Vagina (tissue), 2 donors: ENCODE measurements around the gene TNFRSF1B.

Source experiments
- CTCF ChIP-seq, 3 experiments: fragments of 450-650 bp in 2 of 3; fragments of 200-600 bp in 1 of 3; sonication (generic) in 1 of 3; IDR thresholded peaks; one replicate each; pipeline ENCODE4 v1.5.1; 2017 to 2019; ENCODE audit warnings: antibody characterized with exemption in 3 of 3, mild to moderate bottlenecking in 2 of 3, moderate library complexity in 2 of 3
- POLR2A ChIP-seq, 2 donors: fragments of 450-650 bp; IDR thresholded peaks; one replicate each; pipeline ENCODE4 v1.6.1; 2017; ENCODE audit warnings: antibody characterized with exemption in 2 of 2, mild to moderate bottlenecking in 2 of 2, moderate library complexity in 2 of 2
- POLR2AphosphoS5 ChIP-seq, 2 donors: sonication (generic); formaldehyde crosslinking; IDR thresholded peaks; one replicate each; pipeline ENCODE4 v1.9.0; 2017; ENCODE audit warnings: antibody characterized with exemption in 2 of 2, mild to moderate bottlenecking in 2 of 2, low read depth in 1 of 2; ENCODE audit not compliant: insufficient read depth in 1 of 2

- TF ChIP-seq CTCF (IDR thresholded peaks at IDR 0.05) (no peak), POLR2A (IDR thresholded peaks at IDR 0.05) (no peak), POLR2AphosphoS5 (IDR thresholded peaks at IDR 0.05; ENCODE audit: insufficient read depth in 1 of 2, low read depth in 1 of 2) (peak in 1 of 2 donors; percentile 26)
Observed at GRCh38 chr1:12167493-12168429, 970 bp downstream of the TNFRSF1B start.
